ENCODE data around the gene PROCA1.
"Not testable (repeated sequence)": the region's sequence is repeated elsewhere in the genome, so short reads cannot be mapped to it uniquely, and the experiment has no call there.

PROCA1 gene

DNA sequence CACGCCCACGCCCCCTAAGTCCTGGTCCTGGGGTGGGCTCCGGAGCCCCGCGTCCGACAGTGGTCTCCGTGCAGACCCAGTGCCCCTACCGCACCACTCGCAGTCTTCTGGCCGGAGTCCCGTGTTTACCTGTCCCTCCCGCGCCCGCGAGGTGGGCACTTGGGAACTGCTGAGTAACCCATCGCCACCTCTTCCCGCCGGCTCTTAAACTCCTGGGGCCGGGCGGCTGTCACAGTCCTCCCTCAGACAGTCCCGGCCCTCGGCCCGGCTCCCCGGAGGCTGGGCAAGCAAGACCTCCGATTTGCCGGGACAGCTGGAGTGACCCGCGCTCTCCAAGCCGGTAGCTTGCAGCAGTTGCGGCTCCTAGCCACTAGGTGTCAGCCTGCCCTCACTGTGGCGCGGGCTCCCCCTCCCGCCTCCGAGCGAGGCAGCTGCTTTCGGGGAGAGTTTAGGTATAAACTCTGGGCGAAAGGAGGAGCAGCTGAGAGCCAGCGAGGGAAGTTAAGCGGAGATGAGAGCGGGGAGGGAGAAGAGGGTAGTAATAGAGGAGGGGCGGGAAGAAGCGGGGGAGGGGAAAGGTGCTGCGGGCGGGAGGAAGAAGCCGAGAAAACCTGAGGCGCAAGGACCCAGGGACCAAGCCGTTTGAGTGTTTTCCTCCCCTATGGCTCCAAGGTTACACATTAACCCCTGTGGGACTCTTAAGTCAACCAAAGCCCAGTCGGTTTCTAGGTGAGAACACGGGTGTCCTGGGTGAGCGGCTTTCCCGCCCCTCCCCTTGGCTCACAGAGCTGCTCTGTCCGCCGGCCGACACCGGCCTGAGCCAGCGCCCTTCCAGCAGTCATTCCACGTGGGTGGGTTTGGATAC, 15.2 kb upstream of the PROCA1 start:
- H3K27me3 ChIP-seq (ENCODE audit: control insufficient read depth, insufficient read depth, low read length) = no peaks in the 10 kb centered on the region
- H3K9me3 ChIP-seq (ENCODE audit: control insufficient read depth, insufficient read depth, low read length) = no peaks in the 10 kb centered on the region
- peaks cover 32% of the 10 kb centered on the region for H3K36me3 ChIP-seq (ENCODE audit: control insufficient read depth, insufficient read depth, low read length)
- peak overlapping the region; percentile 90 for H3K9ac ChIP-seq (ENCODE audit: low read depth, low read length)
- peak overlapping the region; percentile 99 for H3K4me3 ChIP-seq (ENCODE audit: low read depth, low read length)
- H3K4me1 ChIP-seq (ENCODE audit: control insufficient read depth, insufficient read depth, low read length) = peaks cover 9% of the 10 kb centered on the region

DNA sequence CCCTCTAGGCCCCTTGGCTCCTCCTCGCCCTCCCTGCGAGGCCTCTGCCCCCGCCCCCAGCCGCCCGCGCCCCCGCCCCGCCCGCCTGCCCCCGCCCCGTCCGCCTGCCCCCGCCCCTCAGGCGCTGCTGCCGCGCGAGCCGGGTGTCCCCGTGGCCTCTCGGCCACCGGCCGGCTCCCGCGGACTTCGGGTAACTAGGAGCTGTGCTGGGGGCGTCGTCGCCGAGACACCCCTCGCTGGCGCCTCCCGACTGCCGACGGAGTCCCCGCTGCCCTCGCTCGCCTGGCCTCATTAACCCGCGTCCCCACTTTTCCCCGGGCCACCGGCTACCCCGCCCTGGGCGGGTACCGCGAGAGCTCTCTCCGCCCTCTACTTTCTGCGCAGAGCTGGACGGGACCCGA, 14.5 kb upstream of the PROCA1 start, which contains the start of gene TLCD1:
TSS of gene TLCD1 (minus strand) at position 8 of the 401 bp plus-strand sequence. CDS start 136 bp downstream, outside the sequence.
- Histone ChIP-seq H3K4me1 (ENCODE audit: control insufficient read depth, insufficient read depth, low read length) (peaks cover 9% of the 10 kb centered on the region), H3K27me3 (ENCODE audit: control insufficient read depth, insufficient read depth, low read length) (no peaks in the 10 kb centered on the region), H3K4me3 (ENCODE audit: low read depth, low read length) (peak within 1 kb of the TSS; percentile 99), H3K36me3 (ENCODE audit: control insufficient read depth, insufficient read depth, low read length) (peaks cover 35% of the 10 kb centered on the region), H3K9me3 (ENCODE audit: control insufficient read depth, insufficient read depth, low read length) (no peaks in the 10 kb centered on the region), H3K9ac (ENCODE audit: low read depth, low read length) (peak within 1 kb of the TSS; percentile 91)

- Histone ChIP-seq H3K27me3 (ENCODE audit: control insufficient read depth, insufficient read depth, low read length) (no peaks in the 10 kb centered on the region), H3K4me1 (ENCODE audit: control insufficient read depth, insufficient read depth, low read length) (peaks cover 9% of the 10 kb centered on the region), H3K9ac (ENCODE audit: low read depth, low read length) (peak overlapping the region; percentile 91), H3K9me3 (ENCODE audit: control insufficient read depth, insufficient read depth, low read length) (no peaks in the 10 kb centered on the region), H3K4me3 (ENCODE audit: low read depth, low read length) (peak overlapping the region; percentile 58), H3K36me3 (ENCODE audit: control insufficient read depth, insufficient read depth, low read length) (peaks cover 36% of the 10 kb centered on the region)
Measured at GRCh38 chr17:28725660-28726225, 14.1 kb upstream of the PROCA1 start.

DNA sequence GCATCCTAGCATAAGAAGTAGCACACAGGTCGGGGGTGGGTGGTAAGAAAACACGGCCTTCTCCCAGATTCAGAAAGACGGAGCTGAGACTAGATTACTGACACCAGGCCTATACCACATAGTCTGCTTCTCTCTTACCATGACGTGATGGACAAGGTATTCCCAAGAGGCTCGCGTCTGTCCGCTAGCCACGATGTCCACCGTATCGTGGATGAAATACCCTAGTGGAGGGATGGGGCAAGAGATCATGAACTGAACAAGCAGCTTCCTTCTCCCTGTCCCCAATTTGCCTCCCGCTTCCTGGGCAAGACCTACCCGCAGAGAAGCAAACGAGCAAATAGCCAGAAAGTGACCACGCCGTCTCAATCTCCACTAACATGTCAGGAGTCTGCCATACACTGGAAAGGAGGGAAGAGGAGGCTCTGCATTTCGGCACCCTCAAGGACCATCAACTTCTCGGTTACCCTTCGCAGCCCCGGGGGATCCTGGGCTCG, 13.5 kb upstream of the PROCA1 start:
- H3K27me3 ChIP-seq (ENCODE audit: control insufficient read depth, insufficient read depth, low read length) = no peaks in the 10 kb centered on the region

DNA sequence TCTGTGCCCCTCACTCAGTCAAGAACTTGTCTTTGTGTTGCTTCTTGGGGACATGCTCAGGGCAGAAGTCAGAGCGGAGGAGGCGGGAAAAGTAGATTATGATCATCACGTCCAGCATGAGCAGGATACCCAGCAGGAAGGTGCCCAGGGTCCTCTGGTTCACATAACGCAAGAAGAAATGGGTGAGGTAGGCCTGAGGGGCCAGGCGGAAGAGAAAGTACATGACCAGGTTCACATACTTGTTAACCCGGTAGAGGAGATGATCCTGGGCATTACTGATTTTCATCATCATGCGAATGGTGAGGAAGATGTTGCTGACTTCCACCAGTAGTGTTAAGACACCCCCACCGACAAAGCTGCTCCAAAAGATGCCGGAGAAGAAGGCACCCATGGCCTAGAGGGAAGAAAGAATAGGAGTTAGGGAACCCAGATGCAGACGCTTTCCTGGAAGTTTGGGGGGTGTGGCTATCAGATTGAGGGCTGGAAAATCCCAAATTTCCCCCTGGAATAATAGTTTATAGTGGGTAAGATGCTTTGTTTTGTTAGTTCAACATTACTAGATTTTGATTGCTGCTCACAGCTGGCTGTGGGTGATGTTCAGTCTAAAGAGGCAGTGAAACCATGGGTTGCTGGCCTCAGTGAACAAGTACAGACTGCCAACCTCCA, 12.9 kb upstream of the PROCA1 start:
- Histone ChIP-seq H3K4me1 (ENCODE audit: control insufficient read depth, insufficient read depth, low read length) (peaks cover 9% of the 10 kb centered on the region), H3K36me3 (ENCODE audit: control insufficient read depth, insufficient read depth, low read length) (peaks cover 45% of the 10 kb centered on the region), H3K9me3 (ENCODE audit: control insufficient read depth, insufficient read depth, low read length) (no peaks in the 10 kb centered on the region), H3K27me3 (ENCODE audit: control insufficient read depth, insufficient read depth, low read length) (no peaks in the 10 kb centered on the region), H3K4me3 (ENCODE audit: low read depth, low read length) (peak overlapping the region; percentile 58), H3K9ac (ENCODE audit: low read depth, low read length) (peak overlapping the region; percentile 91)

More for the DNA sequence above, 13.5 kb upstream of the PROCA1 start:
- H3K9me3 ChIP-seq (ENCODE audit: control insufficient read depth, insufficient read depth, low read length) = no peaks in the 10 kb centered on the region
- peaks cover 9% of the 10 kb centered on the region for H3K4me1 ChIP-seq (ENCODE audit: control insufficient read depth, insufficient read depth, low read length)
- peak overlapping the region; percentile 91 for H3K9ac ChIP-seq (ENCODE audit: low read depth, low read length)
- H3K36me3 ChIP-seq (ENCODE audit: control insufficient read depth, insufficient read depth, low read length) = peaks cover 42% of the 10 kb centered on the region
- peak overlapping the region; percentile 58 for H3K4me3 ChIP-seq (ENCODE audit: low read depth, low read length)

GRCh38 chr17:28723836-28724499, 12.3 kb upstream of the PROCA1 start:
- peaks cover 45% of the 10 kb centered on the region for H3K36me3 ChIP-seq (ENCODE audit: control insufficient read depth, insufficient read depth, low read length)
- H3K4me3 ChIP-seq (ENCODE audit: low read depth, low read length) = peak overlapping the region; percentile 58
- not testable (repeated sequence) for H3K9ac ChIP-seq (ENCODE audit: low read depth, low read length); H3K27me3 ChIP-seq (ENCODE audit: control insufficient read depth, insufficient read depth, low read length); H3K9me3 ChIP-seq (ENCODE audit: control insufficient read depth, insufficient read depth, low read length); H3K4me1 ChIP-seq (ENCODE audit: control insufficient read depth, insufficient read depth, low read length)

DNA sequence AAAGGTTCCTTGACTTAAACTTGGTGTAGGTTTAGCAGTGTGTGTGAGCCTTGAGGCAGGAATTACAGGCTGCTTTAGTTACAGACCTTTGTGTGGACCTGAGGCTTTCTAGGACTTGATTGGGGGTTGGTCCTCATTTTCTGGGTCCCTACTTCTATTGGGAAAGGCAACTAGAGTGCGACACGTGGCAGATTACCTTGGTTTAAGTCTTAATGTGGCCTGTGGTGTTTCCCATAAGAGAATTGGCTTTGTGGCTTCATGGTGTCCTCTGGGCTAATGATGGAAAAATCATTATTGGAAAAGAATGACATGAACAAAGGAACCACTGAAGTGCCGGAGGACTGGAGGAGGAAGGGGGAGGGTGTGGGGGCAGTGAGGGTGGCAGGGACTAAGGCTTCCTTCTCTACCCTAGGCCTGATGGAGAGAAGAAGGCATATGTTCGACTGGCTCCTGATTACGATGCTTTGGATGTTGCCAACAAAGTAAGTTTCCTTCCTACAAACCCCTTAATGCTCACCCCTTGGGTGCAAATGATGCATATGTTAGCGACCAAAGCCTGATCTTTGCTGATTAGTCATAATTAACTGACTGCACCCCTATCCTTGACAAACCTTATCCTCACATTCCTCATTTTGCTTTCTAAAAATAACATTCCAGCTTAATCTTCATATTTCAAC, 11.6 kb upstream of the PROCA1 start:
- Histone ChIP-seq H3K4me1 (ENCODE audit: control insufficient read depth, insufficient read depth, low read length) (peaks cover 12% of the 10 kb centered on the region), H3K27me3 (ENCODE audit: control insufficient read depth, insufficient read depth, low read length) (no peaks in the 10 kb centered on the region), H3K36me3 (ENCODE audit: control insufficient read depth, insufficient read depth, low read length) (peaks cover 45% of the 10 kb centered on the region), H3K4me3 (ENCODE audit: low read depth, low read length) (peak overlapping the region; percentile 3), H3K9ac (ENCODE audit: low read depth, low read length) (no peak overlapping the region), H3K9me3 (ENCODE audit: control insufficient read depth, insufficient read depth, low read length) (no peaks in the 10 kb centered on the region)

GRCh38 chr17:28722417-28723158, 10.9 kb upstream of the PROCA1 start:
- Histone ChIP-seq H3K9ac (ENCODE audit: low read depth, low read length) (peak overlapping the region; percentile 47), H3K4me1 (ENCODE audit: control insufficient read depth, insufficient read depth, low read length) (peaks cover 12% of the 10 kb centered on the region), H3K36me3 (ENCODE audit: control insufficient read depth, insufficient read depth, low read length) (peaks cover 45% of the 10 kb centered on the region), H3K4me3 (ENCODE audit: low read depth, low read length) (peak overlapping the region; percentile 18), H3K27me3 (ENCODE audit: control insufficient read depth, insufficient read depth, low read length) (no peaks in the 10 kb centered on the region), H3K9me3 (ENCODE audit: control insufficient read depth, insufficient read depth, low read length) (no peaks in the 10 kb centered on the region)

GRCh38 chr17:28720997-28721329, 9.3 kb upstream of the PROCA1 start:
- H3K27me3 ChIP-seq (ENCODE audit: control insufficient read depth, insufficient read depth, low read length); H3K9me3 ChIP-seq (ENCODE audit: control insufficient read depth, insufficient read depth, low read length): not testable (repeated sequence)
- Histone ChIP-seq H3K4me1 (ENCODE audit: control insufficient read depth, insufficient read depth, low read length) (peaks cover 15% of the 10 kb centered on the region), H3K4me3 (ENCODE audit: low read depth, low read length) (peak overlapping the region; percentile 99), H3K36me3 (ENCODE audit: control insufficient read depth, insufficient read depth, low read length) (peaks cover 42% of the 10 kb centered on the region), H3K9ac (ENCODE audit: low read depth, low read length) (peak overlapping the region; percentile 99)

DNA sequence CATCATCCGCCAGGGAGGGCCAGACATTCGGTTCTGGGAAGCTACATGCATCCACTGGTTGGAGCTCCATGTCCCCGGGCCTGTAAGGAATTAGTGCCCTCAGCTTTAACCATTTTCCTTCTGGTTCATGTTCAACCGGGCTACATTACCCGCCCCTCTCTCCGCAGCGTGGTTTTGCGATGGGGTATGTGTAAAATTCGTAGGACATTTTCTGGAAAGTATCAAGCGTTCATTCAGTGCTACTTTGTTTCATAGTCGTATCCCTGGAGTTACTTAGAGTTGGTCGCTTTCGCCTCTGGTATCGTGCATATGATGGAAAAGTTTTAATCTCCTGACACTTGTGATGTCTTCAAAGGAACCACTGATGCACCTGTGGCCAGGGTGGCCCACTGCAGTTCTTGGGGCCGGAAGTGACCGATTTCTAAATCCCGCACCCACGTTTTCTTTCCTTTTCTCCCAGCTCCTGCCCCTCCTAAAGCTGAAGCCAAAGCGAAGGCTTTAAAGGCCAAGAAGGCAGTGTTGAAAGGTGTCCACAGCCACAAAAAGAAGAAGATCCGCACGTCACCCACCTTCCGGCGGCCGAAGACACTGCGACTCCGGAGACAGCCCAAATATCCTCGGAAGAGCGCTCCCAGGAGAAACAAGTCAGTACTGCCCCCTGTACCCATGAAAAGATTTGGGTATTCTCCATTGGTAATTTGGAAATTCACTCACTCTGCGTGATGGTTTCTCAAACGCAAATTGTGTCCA, 8.7 kb upstream of the PROCA1 start:
- Histone ChIP-seq H3K9me3 (ENCODE audit: control insufficient read depth, insufficient read depth, low read length) (no peaks in the 10 kb centered on the region), H3K4me3 (ENCODE audit: low read depth, low read length) (peak overlapping the region; percentile 99), H3K36me3 (ENCODE audit: control insufficient read depth, insufficient read depth, low read length) (peaks cover 44% of the 10 kb centered on the region), H3K4me1 (ENCODE audit: control insufficient read depth, insufficient read depth, low read length) (peaks cover 15% of the 10 kb centered on the region), H3K9ac (ENCODE audit: low read depth, low read length) (peak overlapping the region; percentile 99), H3K27me3 (ENCODE audit: control insufficient read depth, insufficient read depth, low read length) (no peaks in the 10 kb centered on the region)

Data from iPS-15b (cell line).